ENCODE results near the gene SLX4IP. TPM values are rescaled to one million over a fixed set of nuclear protein-coding genes. Genes with fewer than 3 reads are reported as not detected.

SLX4IP gene
- total RNA-seq, 1 donor from 2014 or later, result 6.3 TPM

GRCh38 chr20:10673176-10673841 is 238.2 kb downstream of the SLX4IP start:
- DNase-seq (ENCODE audit: low spot score), result peak; percentile 13
- Mint-ChIP-seq H3K27me3 (ENCODE audit: low read depth) (peaks cover 66% of the 10 kb centered on the region), H3K4me3 (ENCODE audit: low read depth) (peak overlapping the region; percentile 92), H3K27ac (peak overlapping the region; percentile 87), H3K36me3 (ENCODE audit: low read depth) (no peaks in the 10 kb centered on the region), H3K9me3 (no peaks in the 10 kb centered on the region), H3K4me1 (ENCODE audit: low read depth) (peaks cover 30% of the 10 kb centered on the region)
- intact Hi-C loops (cut with micrococcal nuclease), result loop anchor here (2.0 to 10.0 kb wide), 3 partner anchors 171 to 699 kb away; partner anchors contain the start of gene SNAP25

- Mint-ChIP-seq H3K27me3 (ENCODE audit: low read depth) (peaks cover 68% of the 10 kb centered on the region), H3K36me3 (ENCODE audit: low read depth) (no peaks in the 10 kb centered on the region), H3K4me3 (ENCODE audit: low read depth) (peak within 1 kb of the TSS; percentile 92), H3K27ac (peak within 1 kb of the TSS; percentile 87), H3K9me3 (no peaks in the 10 kb centered on the region), H3K4me1 (ENCODE audit: low read depth) (peaks cover 30% of the 10 kb centered on the region)
- intact Hi-C loops (cut with micrococcal nuclease), result loop anchor here (1.0 to 10.0 kb wide), 5 partner anchors 71 to 699 kb away; partner anchors contain the start of genes MKKS and SNAP25
- peak; percentile 78 for DNase-seq (ENCODE audit: low spot score)
Measured at GRCh38 chr20:10673842-10674683, 239.0 kb downstream of the SLX4IP start, which contains the start of gene JAG1. JAG1 (minus strand) TSS chr20:10673999; CDS start chr20:10673530, 469 bp downstream.

GRCh38 chr20:10674684-10675449 is 239.8 kb downstream of the SLX4IP start:
- Mint-ChIP-seq H3K27me3 (ENCODE audit: low read depth) (peaks cover 65% of the 10 kb centered on the region), H3K27ac (no peak overlapping the region), H3K4me1 (ENCODE audit: low read depth) (peaks cover 30% of the 10 kb centered on the region), H3K9me3 (no peaks in the 10 kb centered on the region), H3K4me3 (ENCODE audit: low read depth) (peak overlapping the region; percentile 73), H3K36me3 (ENCODE audit: low read depth) (no peaks in the 10 kb centered on the region)
- intact Hi-C loops (cut with micrococcal nuclease), result loop anchor here (1.0 to 10.0 kb wide), 4 partner anchors 72 to 700 kb away; partner anchors contain the start of genes MKKS and SNAP25
- DNase-seq (ENCODE audit: low spot score), result peak; percentile 48

DNA sequence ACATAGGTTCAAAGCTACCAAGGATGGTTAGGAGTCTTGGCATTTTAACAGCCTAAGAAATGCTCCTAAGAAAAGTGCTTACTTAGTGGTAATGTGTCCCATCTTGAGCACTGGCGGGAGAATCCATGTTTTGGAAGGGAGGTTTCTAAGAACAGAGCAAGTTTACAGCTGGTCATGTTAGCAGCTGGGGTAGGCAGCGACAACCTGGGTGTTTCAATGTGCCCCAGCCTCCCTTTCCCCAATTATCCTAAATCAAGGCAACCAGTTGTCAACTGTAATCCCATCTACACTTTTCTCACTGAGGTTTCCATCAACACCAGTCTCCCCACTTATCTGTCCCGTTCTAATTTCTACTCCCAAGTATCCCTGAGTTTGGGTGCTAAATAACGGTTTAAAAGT is 240.3 kb downstream of the SLX4IP start:
- H3K27me3 Mint-ChIP-seq (ENCODE audit: low read depth), result peaks cover 62% of the 10 kb centered on the region
- H3K27ac Mint-ChIP-seq, result no peak overlapping the region
- no peaks in the 10 kb centered on the region for H3K36me3 Mint-ChIP-seq (ENCODE audit: low read depth)
- DNase-seq (ENCODE audit: low spot score), result no peak
- H3K4me3 Mint-ChIP-seq (ENCODE audit: low read depth), result peak overlapping the region; percentile 73
- H3K4me1 Mint-ChIP-seq (ENCODE audit: low read depth), result peaks cover 27% of the 10 kb centered on the region
- intact Hi-C loops (cut with micrococcal nuclease), result loop anchor here (10.0 kb wide), 1 partner anchor 701 kb away; no protein-coding TSS in a partner anchor
- no peaks in the 10 kb centered on the region for H3K9me3 Mint-ChIP-seq

- H3K36me3 Mint-ChIP-seq (ENCODE audit: low read depth), result no peaks in the 10 kb centered on the region
- H3K4me1 Mint-ChIP-seq (ENCODE audit: low read depth), result peaks cover 20% of the 10 kb centered on the region
- H3K4me3 Mint-ChIP-seq (ENCODE audit: low read depth), result no peak overlapping the region
- peaks cover 57% of the 10 kb centered on the region for H3K27me3 Mint-ChIP-seq (ENCODE audit: low read depth)
- no peak for DNase-seq (ENCODE audit: low spot score)
- intact Hi-C loops (cut with micrococcal nuclease), result loop anchor here (10.0 kb wide), 1 partner anchor 702 kb away; no protein-coding TSS in a partner anchor
- no peaks in the 10 kb centered on the region for H3K9me3 Mint-ChIP-seq
- H3K27ac Mint-ChIP-seq, result no peak overlapping the region
Measured at GRCh38 chr20:10676518-10676917, 241.4 kb downstream of the SLX4IP start.

Other genes starting within 250 kb of the SLX4IP start
- gene SNAP25, start 216.5 kb upstream of the SLX4IP start, total RNA-seq, result 14.2 and 15.2 TPM in 2 replicates
- 8.2 and 8.5 TPM in 2 replicates for gene MKKS, start 1.1 kb upstream of the SLX4IP start, total RNA-seq
- 2.8 and 3.1 TPM in 2 replicates for gene JAG1, start 238.7 kb downstream of the SLX4IP start, total RNA-seq

All from activated T-helper 2 cell treated with anti-CD3 and anti-CD28 coated beads, Interferon-gamma antibody, Interleukin-2, Interleukin-4, amounts not matched to agents 10 μg/mL and 5 μg/mL and 100 μg/mL, durations not matched to agents 14 hours and 24 hours and 36 hours (primary cell).